Superior temporal gyrus (tissue), 1 donor: Measurements from ENCODE around the gene KCNH8.

Experiments used
- DNase-seq: peaks from one replicate; pipeline ENCODE4 v3.0.0-alpha.2; 2016; ENCODE audit errors: extremely low spot score

KCNH8 gene

GRCh38 chr3:19476281-19476680 lies 328.0 kb downstream of the KCNH8 start:
- no peak for DNase-seq

- no peak for DNase-seq
Observed at GRCh38 chr3:19485267-19485666, 337.0 kb downstream of the KCNH8 start.

- no peak for DNase-seq
Observed at GRCh38 chr3:19487386-19487785, 339.1 kb downstream of the KCNH8 start.

GRCh38 chr3:19488939-19489338 lies 340.6 kb downstream of the KCNH8 start:
- DNase-seq: no peak

GRCh38 chr3:19489936-19490335 lies 341.6 kb downstream of the KCNH8 start:
- no peak for DNase-seq

- DNase-seq: peak; percentile 29
Observed at GRCh38 chr3:19506171-19506570, 357.9 kb downstream of the KCNH8 start.

GRCh38 chr3:19522305-19522704 lies 374.0 kb downstream of the KCNH8 start:
- DNase-seq: no peak

GRCh38 chr3:19526071-19526470 lies 377.8 kb downstream of the KCNH8 start:
- no peak for DNase-seq

- peak; percentile 45 for DNase-seq
Observed at GRCh38 chr3:19527746-19528145, 379.4 kb downstream of the KCNH8 start.

- DNase-seq: no peak
Observed at GRCh38 chr3:19531426-19531825, 383.1 kb downstream of the KCNH8 start.

GRCh38 chr3:19539518-19540392 lies 391.4 kb downstream of the KCNH8 start:
- DNase-seq: peak; percentile 29

GRCh38 chr3:19540464-19540863 lies 392.2 kb downstream of the KCNH8 start:
- DNase-seq: no peak

- DNase-seq: no peak
Observed at GRCh38 chr3:19541284-19541683, 393.0 kb downstream of the KCNH8 start.

GRCh38 chr3:19543212-19543841 lies 395.0 kb downstream of the KCNH8 start:
- DNase-seq: peak; percentile 70

GRCh38 chr3:19547665-19548464 lies 399.6 kb downstream of the KCNH8 start:
- no peak for DNase-seq

- DNase-seq: no peak
Observed at GRCh38 chr3:19559724-19560442, 411.6 kb downstream of the KCNH8 start.

GRCh38 chr3:19573644-19574043 lies 425.3 kb downstream of the KCNH8 start:
- DNase-seq: no peak

GRCh38 chr3:19574268-19574667 lies 426.0 kb downstream of the KCNH8 start:
- DNase-seq: no peak

GRCh38 chr3:19576343-19576742 lies 428.0 kb downstream of the KCNH8 start:
- no peak for DNase-seq
